Measurements from ENCODE around the gene CLDN19.

GRCh38 chr1:42753070-42753469 is 13.0 kb upstream of the CLDN19 start:
- TF ChIP-seq EZH2 (IDR thresholded peaks at IDR 0.05; ENCODE audit: borderline replicate concordance, low read length) (no peak), CTCF (conservative IDR thresholded peaks at IDR 0.05 in 1 of 2, IDR thresholded peaks at IDR 0.05 in 1 of 2; ENCODE audit: extremely low read depth in 1 of 2, insufficient read depth in 1 of 2, low read depth in 1 of 2, low read length in 2 of 2) (no peak)

All from mammary epithelial cell (primary cell).